ENCODE measurements around the gene CAMKK1. TPM values are rescaled to one million over a fixed set of nuclear protein-coding genes. Genes with fewer than 3 reads are reported as not detected.

CAMKK1 gene
- 3.1 and 3.5 TPM in 2 replicates for total RNA-seq

GRCh38 chr17:3893003-3893719 lies at the start of gene CAMKK1:
Gene CAMKK1, minus strand, starts transcription at chr17:3893053. Its CDS starts 7,366 bp downstream, at chr17:3885687.

GRCh38 chr17:3915995-3916696 lies 23.3 kb upstream of the CAMKK1 start, which contains the start of gene P2RX1:
Gene P2RX1, minus strand, starts transcription at chr17:3916465. Its CDS starts 240 bp downstream, at chr17:3916225.

GRCh38 chr17:3845621-3846436 lies 47.0 kb downstream of the CAMKK1 start, which contains the start of gene NCBP3:
Gene NCBP3, minus strand, starts transcription at chr17:3846246. Its CDS starts 23 bp downstream, at chr17:3846223.

Other genes with a start within 250 kb of the CAMKK1 start
- 287 and 309 TPM in 2 replicates for gene TAX1BP3, start 224.5 kb downstream of the CAMKK1 start, total RNA-seq
- gene EMC6, start 224.2 kb downstream of the CAMKK1 start, total RNA-seq, result 35.3 and 43.9 TPM in 2 replicates
- gene P2RX5, start 196.9 kb downstream of the CAMKK1 start, total RNA-seq, result 1.0 and 1.3 TPM in 2 replicates
- gene HASPIN, start 169.2 kb downstream of the CAMKK1 start, total RNA-seq, result 9.7 and 13.1 TPM in 2 replicates
- gene ITGAE, start 91.9 kb downstream of the CAMKK1 start, total RNA-seq, result 20.8 and 28.7 TPM in 2 replicates
- gene NCBP3, start 46.8 kb downstream of the CAMKK1 start, total RNA-seq, result 9.1 and 10.3 TPM in 2 replicates
- under 0.01 TPM in 1 of 2 replicates, not detected in the other for gene P2RX1, start 23.4 kb upstream of the CAMKK1 start, total RNA-seq
- gene ATP2A3, start 71.4 kb upstream of the CAMKK1 start, total RNA-seq, result 0.45 and 0.84 TPM in 2 replicates
- 11.9 and 12.6 TPM in 2 replicates for gene ZZEF1, start 250.0 kb upstream of the CAMKK1 start, total RNA-seq